KOPT-K1 (cell line): ENCODE results near the gene RBM17.
"Not testable (repeated sequence)": the region's sequence is repeated elsewhere in the genome, so short reads cannot be mapped to it uniquely, and the experiment has no call there.

Experiments
- H3K27ac ChIP-seq: fragments of 200-600 bp; sonication (generic); 2 replicates; pipeline ENCODE4 v1.5.1; 2016; ENCODE audit warnings: antibody characterized with exemption, mild to moderate bottlenecking, low read depth, low read length; ENCODE audit not compliant: poor library complexity, severe bottlenecking
- H3K36me3 ChIP-seq: fragments of 200-600 bp; sonication (generic); 2 replicates; pipeline ENCODE4 v1.5.1; 2017; ENCODE audit warnings: antibody characterized with exemption, mild to moderate bottlenecking, low read length, moderate library complexity; ENCODE audit not compliant: insufficient read depth
- H3K9me3 ChIP-seq: fragments of 200-600 bp; sonication (generic); 2 replicates; pipeline ENCODE4 v1.5.1; 2017; ENCODE audit warnings: antibody characterized with exemption, low read length, mild to moderate bottlenecking; ENCODE audit not compliant: insufficient read depth, poor library complexity, severe bottlenecking

RBM17 gene

DNA sequence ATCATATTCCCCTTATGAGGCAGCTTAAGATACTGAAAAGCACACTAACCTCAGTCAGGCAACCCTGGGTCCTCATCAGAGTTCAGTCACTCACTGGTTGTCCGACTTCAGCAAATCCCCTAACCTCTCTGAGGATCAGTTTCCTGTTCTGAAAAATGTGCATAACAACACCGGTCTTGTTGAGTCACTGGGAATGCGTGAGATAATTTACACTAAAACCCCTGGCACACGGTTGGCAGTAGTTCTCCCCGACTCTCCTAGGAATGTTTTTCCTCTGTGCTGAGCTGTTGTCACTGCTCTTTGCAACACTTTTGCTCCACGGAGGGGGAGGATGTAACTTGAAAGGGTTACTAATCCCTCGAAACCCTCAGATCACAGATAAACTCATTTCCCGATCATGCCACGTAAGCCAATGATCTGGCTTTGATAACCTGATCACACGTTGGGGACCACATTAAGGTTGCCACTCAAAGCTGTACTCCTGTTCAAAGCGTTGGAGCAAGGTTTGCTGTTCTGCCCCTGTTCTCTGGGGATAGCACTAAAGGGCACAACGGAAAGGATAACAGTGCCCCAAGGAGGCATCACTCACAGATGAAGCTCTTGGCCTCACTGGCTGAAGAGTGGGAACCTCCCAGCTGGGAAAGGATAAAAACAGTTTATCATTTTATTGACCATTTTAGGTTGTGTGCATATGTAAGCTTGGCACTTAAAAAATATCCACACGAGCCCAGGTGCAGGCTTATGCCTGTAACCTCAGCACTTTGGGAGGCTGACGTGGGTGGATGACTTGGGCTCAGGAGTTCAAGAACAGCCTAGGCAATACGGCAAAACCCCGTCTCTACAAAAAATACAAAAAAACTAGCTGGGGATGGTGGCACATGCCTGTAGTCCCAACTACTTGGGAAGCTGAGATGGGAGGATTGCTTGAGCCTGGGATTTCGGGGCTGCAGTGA is 5.0 kb upstream of the RBM17 start:
- H3K36me3 ChIP-seq = no peaks in the 10 kb centered on the region
- H3K27ac ChIP-seq = no peak overlapping the region
- peaks cover 12% of the 10 kb centered on the region for H3K9me3 ChIP-seq

DNA sequence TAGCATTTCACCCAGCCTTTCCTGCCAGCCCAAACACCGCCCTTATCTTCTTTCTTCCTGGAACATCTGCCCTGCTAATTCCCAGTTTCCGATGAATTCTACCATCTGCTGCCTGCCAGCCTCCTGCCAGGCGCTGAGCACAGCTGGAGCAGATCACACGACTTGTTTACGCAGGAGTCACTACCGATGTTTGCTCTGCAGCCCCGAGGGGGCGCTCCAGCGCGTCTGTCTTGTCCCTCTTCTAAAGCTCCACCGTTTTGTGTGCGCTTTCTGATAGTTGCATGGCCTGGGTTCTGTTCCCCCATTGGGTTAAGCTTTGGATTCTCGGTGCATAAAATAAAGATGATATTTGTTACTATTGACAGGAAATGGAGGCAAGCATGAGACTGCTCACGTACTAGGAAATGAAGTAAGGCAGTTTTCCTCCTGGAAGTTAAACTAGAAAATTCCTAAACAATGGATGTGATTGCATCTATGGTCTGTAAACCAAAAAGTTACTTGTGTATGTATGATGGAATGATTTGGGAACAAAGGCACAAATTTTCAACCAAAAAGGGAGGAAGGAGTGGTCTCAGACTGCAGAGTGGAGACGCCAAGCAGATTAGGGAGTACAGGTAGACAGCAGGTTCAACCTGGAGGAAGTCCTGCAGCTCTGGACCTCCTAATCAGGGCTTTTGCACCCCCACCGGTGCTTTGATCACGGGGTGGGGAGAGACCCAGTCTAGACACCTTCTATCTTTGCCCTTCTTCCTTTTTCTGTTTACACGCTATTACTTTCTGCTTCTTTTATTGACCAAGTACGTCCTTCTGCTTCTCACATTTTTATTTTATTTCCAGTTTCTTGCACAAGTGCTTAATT is 2.2 kb upstream of the RBM17 start:
- Histone ChIP-seq H3K9me3 (peaks cover 8% of the 10 kb centered on the region), H3K27ac (no peak overlapping the region), H3K36me3 (no peaks in the 10 kb centered on the region)

DNA sequence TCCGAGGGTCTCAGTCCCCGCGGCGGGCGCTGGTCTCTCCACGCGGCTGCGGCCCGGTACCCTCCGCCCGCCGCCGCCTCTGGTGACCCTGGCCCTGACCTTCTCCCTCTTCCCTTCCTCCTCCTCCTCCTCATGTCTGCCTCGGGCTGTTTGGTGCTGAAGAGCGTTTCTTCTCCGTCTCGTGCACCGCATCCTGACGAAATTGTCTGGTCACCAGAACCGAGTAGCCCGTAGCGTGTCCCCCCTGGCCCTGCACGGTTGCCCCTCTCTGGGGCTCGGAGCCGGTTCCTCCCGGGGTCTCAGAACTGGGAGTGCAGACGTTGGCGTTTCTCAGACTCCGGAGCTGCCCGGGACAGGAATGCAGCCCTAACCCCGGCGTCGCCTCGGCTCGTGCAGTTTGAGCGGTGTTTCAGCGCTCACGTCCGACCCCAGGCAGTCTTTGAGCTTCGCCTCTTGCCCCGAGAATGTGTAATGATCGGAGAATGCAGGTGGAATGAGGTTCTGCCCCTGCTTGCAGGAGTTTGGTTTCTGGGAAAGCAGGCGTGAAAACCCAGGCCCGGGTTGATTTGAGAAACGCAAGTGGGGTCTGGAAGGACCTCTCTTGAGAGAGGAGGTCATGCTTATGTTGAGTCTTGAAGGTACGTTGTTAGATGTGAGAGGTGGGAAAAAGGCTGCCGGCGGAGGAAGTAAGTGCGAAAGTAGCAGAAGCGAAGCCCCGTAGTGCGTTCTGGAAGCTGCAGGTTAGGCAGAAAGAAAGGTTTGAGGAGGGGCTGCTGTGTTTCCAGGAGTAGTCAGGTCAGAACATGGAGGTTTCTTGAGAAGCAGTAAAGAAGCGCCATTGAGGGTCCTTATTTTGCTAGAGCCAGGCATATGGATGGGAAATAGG is 743 bp downstream of the RBM17 start:
- H3K9me3 ChIP-seq = no peaks in the 10 kb centered on the region
- H3K36me3 ChIP-seq = peaks cover 1% of the 10 kb centered on the region; the same call in 1 of the 2 replicates
- peak overlapping the region; percentile 86 for H3K27ac ChIP-seq

DNA sequence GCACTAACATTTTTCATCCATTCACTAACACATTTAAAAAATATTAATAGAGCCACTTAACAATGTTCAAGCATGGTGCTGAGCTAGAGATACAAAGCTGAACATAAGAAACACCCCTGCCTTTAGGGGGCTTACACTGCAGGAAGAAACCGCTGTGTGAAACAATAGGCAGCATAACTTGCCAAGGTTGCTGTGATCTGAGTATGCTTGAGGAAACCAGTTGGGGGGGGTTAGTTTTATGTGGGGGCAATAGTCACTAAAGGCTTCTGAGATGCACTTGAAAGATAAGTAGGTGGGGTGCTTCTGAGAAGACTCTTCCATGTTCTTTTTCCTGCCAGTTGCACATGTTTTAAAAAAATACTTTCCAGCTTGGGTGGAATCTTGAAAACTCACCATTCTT is 2.8 kb downstream of the RBM17 start:
- Histone ChIP-seq H3K36me3 (peaks cover 20% of the 10 kb centered on the region), H3K9me3 (no peaks in the 10 kb centered on the region), H3K27ac (no peak overlapping the region)

DNA sequence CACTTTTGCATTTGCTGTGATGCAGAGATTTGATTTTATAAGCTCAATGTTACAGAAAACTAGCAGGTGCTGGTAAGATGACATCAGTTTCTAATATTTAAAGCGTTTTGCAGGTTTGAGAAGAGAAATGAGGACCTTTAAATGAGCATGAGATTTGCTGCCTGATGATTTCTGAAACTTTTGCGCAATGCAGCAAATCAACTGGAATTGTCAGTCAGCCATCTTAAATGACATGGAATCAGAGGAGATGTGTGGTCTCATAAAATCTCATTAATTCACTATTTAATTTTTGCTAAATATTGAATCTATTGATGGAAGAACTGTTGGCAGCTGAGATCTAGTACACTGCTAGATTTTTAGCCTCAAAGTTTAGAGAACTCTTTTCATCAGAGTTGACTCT is 3.9 kb downstream of the RBM17 start:
- Histone ChIP-seq H3K9me3 (no peaks in the 10 kb centered on the region), H3K36me3 (peaks cover 31% of the 10 kb centered on the region), H3K27ac (no peak overlapping the region)

DNA sequence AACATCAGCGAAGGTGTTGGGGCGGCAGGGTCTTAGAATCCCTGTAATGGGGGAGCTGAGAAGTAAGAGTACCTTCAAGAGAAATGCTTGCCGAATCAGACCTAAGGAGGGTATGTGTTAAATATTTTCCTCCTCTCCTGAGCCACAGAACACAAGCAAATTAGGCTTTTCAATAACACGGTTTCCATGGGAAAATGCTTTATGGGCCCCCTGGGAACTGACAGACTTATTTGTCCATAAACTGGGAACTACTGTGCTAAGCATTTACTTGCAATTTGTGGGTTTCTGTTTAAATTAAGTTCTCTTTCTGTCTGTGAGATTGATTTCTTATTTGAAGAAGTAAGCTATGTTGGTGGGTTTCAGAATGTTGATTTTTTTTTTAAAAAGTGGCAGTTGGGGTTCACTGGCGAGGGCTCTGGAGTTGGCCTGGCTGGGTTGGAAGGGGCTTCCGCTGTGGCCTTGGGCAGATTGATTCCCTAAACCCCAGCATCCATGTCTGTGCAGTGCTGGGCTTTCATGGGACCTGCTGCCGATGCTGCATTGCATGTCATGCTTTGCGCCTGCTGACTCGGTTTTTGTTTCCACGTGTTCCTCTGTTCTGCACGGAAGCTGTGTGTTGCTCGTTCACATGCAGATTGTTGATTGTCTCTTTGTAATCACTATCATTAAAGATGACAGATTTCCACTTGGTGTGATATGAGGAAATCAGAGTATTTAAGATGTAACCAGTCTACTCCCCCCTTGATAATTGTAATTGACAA is 7.2 kb downstream of the RBM17 start:
- Histone ChIP-seq H3K36me3 (peaks cover 64% of the 10 kb centered on the region), H3K9me3 (no peaks in the 10 kb centered on the region), H3K27ac (no peak overlapping the region)

DNA sequence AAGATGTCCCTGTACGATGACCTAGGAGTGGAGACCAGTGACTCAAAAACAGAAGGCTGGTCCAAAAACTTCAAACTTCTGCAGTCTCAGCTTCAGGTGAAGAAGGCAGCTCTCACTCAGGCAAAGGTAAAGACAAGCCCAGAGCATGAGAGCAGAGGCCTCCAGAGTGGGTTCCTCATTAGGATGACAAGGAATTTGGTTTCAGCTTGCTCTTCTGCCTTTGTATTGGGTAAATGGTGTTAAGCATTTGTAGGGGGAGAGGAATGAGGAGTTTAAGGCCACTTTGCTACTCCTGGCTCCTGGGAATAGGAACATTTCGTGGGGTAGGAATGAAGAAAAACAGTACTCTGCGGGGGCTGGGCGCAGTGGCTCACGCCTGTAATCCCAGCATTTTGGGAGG is 8.2 kb downstream of the RBM17 start:
- no peaks in the 10 kb centered on the region for H3K9me3 ChIP-seq
- H3K27ac ChIP-seq = no peak overlapping the region
- peaks cover 75% of the 10 kb centered on the region for H3K36me3 ChIP-seq

DNA sequence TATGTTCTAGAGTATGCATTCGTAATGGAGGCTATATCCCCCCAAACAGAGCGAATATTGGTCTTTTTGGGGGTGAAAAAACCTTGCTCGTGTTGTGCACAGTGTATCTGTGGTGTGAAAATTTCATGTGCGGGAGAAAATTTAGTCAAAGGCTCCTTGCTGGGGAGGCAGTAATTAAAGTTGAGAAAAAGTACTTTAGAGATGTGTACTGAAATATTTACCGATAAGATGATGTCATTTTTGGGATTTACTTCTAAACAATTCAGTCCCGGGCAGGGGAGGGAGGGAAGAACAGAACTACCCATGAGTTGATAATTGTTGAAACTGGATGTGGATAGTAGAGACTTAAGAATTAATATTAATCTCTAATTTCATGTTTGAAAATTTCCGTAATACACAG is 9.3 kb downstream of the RBM17 start:
- no peak overlapping the region for H3K27ac ChIP-seq
- peaks cover 86% of the 10 kb centered on the region for H3K36me3 ChIP-seq
- H3K9me3 ChIP-seq = no peaks in the 10 kb centered on the region

DNA sequence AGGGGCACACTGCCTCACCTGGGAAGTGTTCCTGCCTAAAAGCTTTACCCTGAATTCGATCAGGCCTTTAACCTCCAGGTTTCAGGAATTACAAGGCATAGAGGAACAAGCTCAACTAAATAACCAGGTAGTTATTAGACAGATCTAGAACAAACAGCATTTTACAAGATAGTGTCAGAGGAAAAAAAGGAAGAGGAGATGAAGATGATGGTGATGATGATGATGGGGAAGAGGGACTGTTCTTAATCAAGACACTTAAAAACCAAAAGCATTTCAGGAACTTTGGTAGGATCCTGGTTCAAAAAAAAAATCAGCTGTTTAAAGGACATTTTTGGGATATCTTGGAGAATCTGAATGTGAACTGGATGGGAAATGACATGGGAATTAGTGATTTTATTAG is 11.5 kb downstream of the RBM17 start:
- H3K9me3 ChIP-seq = no peaks in the 10 kb centered on the region
- H3K27ac ChIP-seq = no peak overlapping the region
- H3K36me3 ChIP-seq = peaks cover 99% of the 10 kb centered on the region

DNA sequence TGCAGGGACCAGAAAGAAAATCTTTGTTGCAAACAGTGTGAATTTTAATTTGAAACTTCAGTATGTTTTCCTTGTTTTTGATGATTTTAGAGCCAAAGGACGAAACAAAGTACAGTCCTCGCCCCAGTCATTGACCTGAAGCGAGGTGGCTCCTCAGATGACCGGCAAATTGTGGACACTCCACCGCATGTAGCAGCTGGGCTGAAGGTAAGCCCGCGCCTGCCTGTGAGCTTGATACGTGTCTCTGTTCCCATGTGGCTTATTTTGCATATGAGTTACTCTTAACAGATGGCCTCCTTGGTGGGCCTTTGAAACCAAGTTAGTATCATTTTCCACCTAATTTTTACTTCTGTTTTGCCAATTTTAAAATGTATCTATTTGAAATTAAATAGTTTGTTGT is 12.3 kb downstream of the RBM17 start:
- H3K36me3 ChIP-seq = peaks cover 99% of the 10 kb centered on the region
- no peaks in the 10 kb centered on the region for H3K9me3 ChIP-seq
- no peak overlapping the region for H3K27ac ChIP-seq

DNA sequence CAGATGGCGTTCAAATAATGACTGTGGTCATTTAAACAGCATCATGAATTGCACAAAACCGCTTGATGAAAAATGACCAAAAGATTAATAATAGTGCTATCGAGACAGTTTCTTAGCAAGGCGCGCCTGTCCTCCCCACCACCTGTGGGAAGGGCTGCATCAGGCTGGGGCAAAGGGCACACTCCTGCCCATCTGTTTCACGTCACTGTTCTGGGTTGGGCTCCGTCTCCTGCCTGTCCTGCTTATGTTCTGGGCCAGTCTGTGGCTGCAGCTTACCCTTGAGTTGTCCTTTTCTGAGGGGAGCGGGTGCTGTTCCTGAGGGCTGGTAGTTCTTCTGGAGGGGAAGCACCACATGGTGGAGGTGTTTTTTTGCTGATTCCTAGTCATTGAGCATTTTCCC is 13.3 kb downstream of the RBM17 start:
- no peaks in the 10 kb centered on the region for H3K9me3 ChIP-seq
- H3K36me3 ChIP-seq = peaks cover 100% of the 10 kb centered on the region
- H3K27ac ChIP-seq = no peak overlapping the region

DNA sequence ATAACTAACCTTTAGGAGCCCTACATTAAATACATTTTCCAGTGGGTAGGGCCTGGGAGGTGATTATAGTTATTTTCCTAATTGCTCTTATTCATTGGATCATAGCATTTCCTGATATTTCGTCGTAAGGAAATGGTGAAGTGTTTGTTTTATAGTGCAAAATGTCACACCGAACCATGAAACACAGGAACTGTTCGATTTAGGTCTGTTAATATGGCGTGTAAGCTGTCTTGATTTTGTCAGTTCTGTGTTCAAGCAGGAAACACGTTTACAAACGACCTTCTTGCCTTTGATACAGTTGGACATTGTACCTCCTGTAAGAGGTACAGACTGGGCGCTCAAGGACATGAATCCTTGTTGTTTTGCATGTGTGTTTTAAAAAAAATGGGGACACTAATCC is 14.8 kb downstream of the RBM17 start:
- H3K36me3 ChIP-seq = peaks cover 99% of the 10 kb centered on the region
- no peaks in the 10 kb centered on the region for H3K9me3 ChIP-seq
- H3K27ac ChIP-seq = no peak overlapping the region

DNA sequence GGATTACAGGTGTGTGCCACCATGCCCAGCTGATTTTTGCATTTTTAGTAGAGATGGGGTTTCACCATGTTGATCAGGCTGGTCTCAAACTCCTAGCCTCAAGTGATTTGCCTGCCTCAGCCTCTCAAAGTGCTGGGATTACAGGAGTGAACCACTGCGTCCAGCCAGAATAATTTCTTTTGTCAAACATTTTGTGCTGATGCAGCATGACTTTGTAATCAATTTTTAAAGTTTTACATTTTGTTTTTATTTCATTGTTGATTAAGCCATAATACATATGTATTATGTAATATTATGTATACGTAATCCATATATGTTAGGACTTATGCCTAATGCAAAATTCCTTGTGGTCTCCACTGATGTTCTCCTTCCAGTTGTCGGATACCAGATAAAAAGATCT is 18.8 kb downstream of the RBM17 start:
- not testable (repeated sequence) for H3K9me3 ChIP-seq, H3K27ac ChIP-seq
- peaks cover 99% of the 10 kb centered on the region for H3K36me3 ChIP-seq

DNA sequence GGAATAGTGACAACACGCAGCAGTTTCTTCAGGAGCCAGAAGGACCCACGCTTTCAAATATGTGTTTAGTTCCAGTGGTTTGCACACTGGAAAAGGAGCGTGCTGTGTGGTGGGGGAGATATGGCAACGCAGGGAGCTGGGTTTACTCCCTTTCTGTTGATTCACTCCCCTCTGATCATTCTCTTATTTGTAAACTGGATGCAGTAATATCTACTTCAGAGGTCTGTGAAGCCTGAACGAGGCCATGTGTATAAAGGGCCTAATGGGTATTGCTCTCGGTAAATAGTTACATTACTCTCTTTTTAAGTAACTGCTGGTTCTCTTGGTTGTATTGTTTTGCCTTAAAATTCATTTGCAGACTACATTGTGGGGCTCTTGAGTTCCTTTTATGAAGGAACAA is 19.2 kb downstream of the RBM17 start:
- H3K9me3 ChIP-seq = no peaks in the 10 kb centered on the region
- peaks cover 99% of the 10 kb centered on the region for H3K36me3 ChIP-seq
- no peak overlapping the region for H3K27ac ChIP-seq
